B cell (primary cell): Measurements from ENCODE around the gene UGT2B17.
"Not testable (repeated sequence)": the region's sequence is repeated elsewhere in the genome, so short reads cannot be mapped to it uniquely, and the experiment has no call there.

ENCODE experiments used
- EZH2 ChIP-seq: IDR thresholded peaks from 2 replicates; pipeline ENCODE4 v1.6.1; 2012; ENCODE audit warnings: borderline replicate concordance, low read depth, mild to moderate bottlenecking, moderate library complexity, low read length; ENCODE audit not compliant: insufficient read depth, poor library complexity, severe bottlenecking
- TF ChIP-seq, protein P1 (sequence below): fragments of 200-600 bp; IDR thresholded peaks from one replicate; pipeline ENCODE4 v1.8.0; 2022; ENCODE audit warnings: antibody characterized with exemption, mild to moderate bottlenecking

- TF ChIP-seq, protein P1, sequence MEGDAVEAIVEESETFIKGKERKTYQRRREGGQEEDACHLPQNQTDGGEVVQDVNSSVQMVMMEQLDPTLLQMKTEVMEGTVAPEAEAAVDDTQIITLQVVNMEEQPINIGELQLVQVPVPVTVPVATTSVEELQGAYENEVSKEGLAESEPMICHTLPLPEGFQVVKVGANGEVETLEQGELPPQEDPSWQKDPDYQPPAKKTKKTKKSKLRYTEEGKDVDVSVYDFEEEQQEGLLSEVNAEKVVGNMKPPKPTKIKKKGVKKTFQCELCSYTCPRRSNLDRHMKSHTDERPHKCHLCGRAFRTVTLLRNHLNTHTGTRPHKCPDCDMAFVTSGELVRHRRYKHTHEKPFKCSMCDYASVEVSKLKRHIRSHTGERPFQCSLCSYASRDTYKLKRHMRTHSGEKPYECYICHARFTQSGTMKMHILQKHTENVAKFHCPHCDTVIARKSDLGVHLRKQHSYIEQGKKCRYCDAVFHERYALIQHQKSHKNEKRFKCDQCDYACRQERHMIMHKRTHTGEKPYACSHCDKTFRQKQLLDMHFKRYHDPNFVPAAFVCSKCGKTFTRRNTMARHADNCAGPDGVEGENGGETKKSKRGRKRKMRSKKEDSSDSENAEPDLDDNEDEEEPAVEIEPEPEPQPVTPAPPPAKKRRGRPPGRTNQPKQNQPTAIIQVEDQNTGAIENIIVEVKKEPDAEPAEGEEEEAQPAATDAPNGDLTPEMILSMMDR, result not testable (repeated sequence)
- not testable (repeated sequence) for TF ChIP-seq EZH2
Measured at GRCh38 chr4:68569036-68569435, 7.1 kb downstream of the UGT2B17 start.
